Inflammatory macrophage treated with lipopolysaccharide for 1 hour (primary cell): ENCODE data around the gene SVIL.
A peak's percentile ranks its signal among the peaks of the same experiment; 100 is the strongest.
"Not testable (repeated sequence)": the region's sequence is repeated elsewhere in the genome, so short reads cannot be mapped to it uniquely, and the experiment has no call there.

Experiments
- DNase-seq, 2 donors: peaks; one replicate each; pipeline ENCODE4 v3.0.0-alpha.2; 2020 to 2022

SVIL gene

GRCh38 chr10:29539412-29539811 lies 95.4 kb downstream of the SVIL start:
- DNase-seq, result no peak

- DNase-seq, result no peak
Observed at GRCh38 chr10:29537799-29538198, 97.0 kb downstream of the SVIL start.

DNA sequence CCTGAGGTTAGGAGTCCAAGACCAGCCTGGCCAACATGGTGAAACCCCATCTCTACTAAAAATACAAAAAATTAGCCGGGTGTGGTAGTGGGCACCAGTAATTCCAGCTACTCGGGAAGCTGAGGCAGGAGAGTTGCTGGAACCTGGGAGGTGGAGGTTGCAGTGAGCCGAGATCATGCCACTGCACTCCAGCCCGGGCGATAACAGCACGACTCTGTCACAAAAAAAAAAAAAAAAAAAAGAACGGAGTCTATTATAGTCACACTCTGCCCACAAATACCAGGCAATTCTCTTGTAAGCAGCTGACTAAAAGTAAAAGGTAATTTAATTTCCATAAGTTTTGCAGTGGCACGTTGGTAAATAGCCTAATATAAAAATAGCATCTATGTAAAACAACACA lies 98.1 kb downstream of the SVIL start:
- DNase-seq, result not testable (repeated sequence)

- DNase-seq, result peak; percentile 23 to 39
Observed at GRCh38 chr10:29535778-29536453, 98.9 kb downstream of the SVIL start.

DNA sequence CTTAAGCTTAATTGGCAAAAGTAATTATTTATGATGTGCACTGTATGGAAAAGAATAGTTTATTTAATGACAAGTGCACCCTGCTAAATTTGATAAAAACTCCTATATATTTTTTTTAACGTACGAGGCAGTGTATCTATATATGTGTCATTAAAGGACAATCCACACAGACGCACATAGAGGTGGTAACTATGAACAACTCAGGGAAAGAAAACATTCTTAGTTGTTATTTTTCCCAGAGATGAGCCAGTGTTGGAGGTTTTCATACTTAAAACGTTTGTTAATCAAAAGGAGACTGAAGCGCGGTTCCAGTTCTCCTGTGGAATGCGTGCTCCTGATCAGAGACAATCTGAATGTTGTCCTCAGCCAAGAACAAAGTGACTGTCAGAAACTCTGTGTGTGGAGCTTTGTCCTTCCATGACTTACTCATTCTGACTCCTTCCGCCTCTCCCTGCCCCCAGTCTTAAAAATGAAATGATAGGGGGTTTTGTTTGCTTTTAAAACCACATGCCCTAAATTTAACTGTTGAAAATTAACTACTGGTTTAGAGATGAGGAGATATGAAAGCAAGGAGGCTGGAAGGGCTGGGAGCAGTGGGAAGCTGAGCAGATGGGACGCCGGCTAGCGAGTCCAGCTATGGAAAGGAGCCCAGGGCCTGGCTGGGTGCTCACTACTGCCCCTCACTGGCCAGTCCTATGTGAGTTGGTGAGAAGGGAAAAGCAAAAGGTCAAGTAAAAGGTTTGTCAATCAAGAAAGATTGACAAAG lies 99.6 kb downstream of the SVIL start:
- no peak for DNase-seq

GRCh38 chr10:29534590-29534989 lies 100.2 kb downstream of the SVIL start:
- DNase-seq, result no peak

DNA sequence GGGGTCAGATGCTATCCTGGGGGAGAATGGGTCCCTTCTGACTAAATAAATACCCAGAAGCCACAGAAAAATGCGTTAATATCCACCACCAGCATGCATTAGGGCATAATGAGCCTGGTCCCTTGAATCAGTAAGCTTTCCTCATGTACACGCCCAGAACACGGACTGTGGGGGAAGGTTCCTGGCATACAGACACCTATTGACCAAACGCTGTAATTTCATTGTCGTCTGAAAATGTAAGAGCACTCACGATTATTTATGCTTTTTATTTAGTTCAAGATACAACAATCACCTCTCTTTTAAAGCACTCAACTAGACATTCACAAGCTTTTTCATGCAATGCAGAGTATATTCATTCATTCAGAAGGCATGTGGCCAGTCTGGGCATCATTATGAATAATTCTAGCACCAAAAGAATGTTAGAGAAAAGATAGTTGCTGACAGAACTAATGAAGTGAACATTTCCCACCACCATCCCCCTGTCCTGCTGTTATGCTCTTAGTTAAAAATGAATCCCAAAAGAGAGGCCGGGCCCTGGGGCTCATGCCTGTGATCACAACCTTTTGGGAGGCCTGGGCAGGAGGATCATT lies 101.0 kb downstream of the SVIL start:
- DNase-seq, result no peak

GRCh38 chr10:29533046-29533445 lies 101.7 kb downstream of the SVIL start:
- peak in 1 of 2 donors; percentile 11 for DNase-seq

GRCh38 chr10:29532256-29532878 lies 102.4 kb downstream of the SVIL start:
- no peak for DNase-seq

DNA sequence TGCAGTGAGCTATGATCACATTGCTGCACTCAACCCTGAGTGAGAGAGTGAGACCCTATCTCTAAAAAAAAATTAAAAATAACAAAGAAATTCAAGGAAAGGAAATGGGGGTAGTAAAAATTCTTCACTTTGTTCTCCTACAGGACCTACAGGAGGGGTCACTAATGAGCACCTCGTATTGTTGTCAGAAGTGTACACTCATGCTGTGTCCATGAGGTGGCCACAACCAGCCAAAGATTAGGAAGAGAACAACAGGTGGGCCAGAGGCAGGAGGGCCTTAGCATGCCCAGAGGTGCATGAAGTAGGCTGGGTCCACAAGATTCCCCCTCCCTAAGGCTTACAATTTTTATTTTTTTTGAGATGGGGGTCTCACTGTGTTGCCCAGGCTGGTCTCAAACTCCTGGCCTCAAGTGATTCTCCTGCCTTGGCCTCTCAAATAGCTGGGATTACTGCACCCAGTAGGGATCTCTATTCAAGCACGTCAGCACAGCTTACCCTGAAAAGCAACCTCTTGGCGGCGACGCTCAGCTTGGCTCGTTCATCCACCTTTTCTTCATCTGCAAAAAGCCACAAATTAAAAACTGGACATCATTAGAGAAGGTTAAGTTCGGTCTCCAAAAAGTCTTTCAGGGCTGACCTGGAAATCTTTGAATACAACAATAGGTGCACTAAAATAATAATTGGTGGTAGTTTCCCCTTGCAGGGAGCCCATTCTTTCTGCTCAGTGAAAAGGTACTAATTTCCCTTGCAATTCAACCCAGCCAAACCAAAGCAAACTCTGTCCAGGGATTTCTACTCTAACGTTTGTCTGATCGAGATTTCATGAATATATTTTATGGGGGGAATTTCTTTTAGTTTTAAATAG lies 104.4 kb downstream of the SVIL start:
- DNase-seq, result no peak

- DNase-seq, result no peak
Observed at GRCh38 chr10:29529146-29529545, 105.6 kb downstream of the SVIL start.

DNA sequence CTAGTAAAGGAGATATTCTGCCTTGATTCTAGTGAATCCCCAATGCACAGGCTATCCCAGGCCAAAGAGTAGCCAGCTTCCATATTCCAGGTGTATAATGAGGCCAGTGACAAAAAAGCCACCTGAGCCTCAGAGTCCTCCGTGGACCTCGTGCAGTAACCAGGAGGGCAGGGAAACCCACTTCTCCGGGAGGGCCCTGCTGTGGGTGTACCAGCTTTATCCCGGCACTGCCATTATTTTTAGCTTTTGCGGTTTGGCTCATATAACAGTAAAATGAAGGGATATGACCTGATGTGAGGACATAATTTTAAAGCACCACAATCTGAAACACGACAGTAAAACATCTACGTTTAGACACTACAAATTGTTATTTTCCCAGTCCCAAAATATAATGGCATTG lies 109.0 kb downstream of the SVIL start:
- DNase-seq, result no peak

DNA sequence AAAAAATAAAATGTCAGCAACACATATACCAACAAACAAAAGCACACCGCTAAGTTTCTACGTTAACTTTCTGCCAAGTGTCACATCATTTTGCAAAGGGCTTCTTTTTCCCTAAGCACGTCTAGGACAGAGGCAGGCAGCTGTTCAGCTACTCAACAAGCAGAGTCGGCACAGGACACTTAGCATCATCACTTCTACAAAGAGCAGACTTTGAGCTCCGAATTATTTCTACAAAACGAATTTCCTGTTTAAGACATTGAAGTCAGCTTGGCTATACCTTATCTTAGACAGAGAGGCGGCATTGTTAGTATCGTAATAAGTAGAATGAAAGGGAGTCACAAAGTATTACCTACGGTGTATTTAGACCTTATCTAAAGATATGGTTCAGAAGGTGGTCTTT lies 110.1 kb downstream of the SVIL start:
- DNase-seq, result no peak

GRCh38 chr10:29524294-29524693 lies 110.5 kb downstream of the SVIL start:
- DNase-seq, result no peak

DNA sequence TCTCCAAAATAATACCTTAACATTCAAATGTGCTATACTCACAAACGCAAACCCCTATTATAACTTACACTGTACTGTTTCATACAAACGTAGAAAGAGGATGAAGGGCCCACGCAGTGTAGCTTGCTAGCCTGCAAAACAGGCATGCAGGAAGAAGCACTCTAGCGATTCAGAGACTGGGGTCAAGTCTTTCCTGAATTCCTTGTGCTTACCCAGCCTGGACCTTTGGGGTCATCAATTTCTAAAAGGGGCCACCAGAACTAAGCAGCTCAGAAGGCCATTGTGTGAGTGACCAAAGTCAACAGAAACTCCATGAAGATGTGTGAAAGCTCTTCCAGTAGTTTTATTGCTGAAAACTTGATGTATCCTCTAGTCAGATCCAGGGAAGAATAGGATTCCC lies 111.9 kb downstream of the SVIL start:
- DNase-seq, result no peak

GRCh38 chr10:29522061-29522855 lies 112.5 kb downstream of the SVIL start:
- DNase-seq, result no peak

- no peak for DNase-seq
Observed at GRCh38 chr10:29519659-29520058, 115.1 kb downstream of the SVIL start.

DNA sequence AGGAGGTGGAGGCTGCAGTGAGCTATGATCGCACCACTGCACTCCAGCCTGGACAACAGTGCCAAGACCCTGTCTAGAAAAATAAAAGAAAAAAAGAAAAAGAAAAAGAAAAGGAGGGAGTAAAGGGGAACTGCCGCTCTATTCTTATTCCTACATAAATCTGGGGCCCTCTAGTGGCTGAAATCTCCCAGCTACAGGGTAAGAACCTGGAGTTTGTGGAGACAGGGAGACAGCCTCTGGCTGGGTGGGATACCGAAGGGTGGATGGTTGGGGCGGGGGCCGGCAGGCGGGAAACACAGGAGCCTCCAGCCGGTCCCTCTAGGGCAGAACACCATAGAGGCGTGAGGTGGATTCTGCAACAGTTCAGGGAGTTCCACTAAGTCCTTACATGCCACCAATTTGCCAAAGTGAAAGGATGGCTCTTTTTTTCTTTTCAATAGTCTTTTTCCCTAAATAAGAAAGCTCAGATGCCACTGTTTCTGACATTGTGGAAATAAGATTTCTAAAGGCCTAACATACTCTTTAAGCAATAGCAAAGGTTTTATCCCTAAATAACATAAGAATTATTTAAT lies 117.3 kb downstream of the SVIL start:
- DNase-seq, result peak in 1 of 2 donors; percentile 51

- DNase-seq, result not testable (repeated sequence)
Observed at GRCh38 chr10:29516309-29516932, 118.3 kb downstream of the SVIL start.

- DNase-seq, result not testable (repeated sequence)
Observed at GRCh38 chr10:29515879-29516278, 118.9 kb downstream of the SVIL start.

DNA sequence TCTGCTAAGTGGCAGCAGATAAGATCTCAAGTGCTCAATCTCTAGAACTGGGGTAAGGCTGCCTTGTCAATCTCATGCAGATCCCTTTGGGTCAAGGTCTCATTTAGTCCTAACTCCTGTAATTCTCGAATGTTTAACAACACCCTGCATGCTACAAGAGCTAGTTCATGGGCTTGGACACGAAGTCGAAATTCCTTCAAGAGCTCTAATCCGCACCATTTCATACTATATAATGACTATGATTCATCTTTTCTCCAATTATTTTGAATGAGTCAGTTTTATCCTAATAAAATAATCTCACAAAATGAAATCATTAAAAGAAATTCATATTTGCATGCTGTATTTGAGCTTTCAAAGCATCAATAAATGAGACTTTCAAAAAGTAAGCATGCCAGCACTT lies 119.7 kb downstream of the SVIL start:
- DNase-seq, result not testable (repeated sequence)
